ENCODE data around the gene CCDC179.

- no peak for TF ChIP-seq CTCF (IDR thresholded peaks at IDR 0.05)
- no peak for TF ChIP-seq POLR2AphosphoS5 (IDR thresholded peaks at IDR 0.05)
- TF ChIP-seq EP300 (IDR thresholded peaks at IDR 0.05) = no peak
- no peak for TF ChIP-seq POLR2A (IDR thresholded peaks at IDR 0.05; ENCODE audit: low read depth)
These were observed 63.2 kb downstream of the CCDC179 start for GRCh38 chr11:22797047-22797446.

All from esophagus muscularis mucosa (tissue), 4 donors.